HG02678 (cell line): Measurements from ENCODE around the gene ZFP1.

Source experiments
- ATAC-seq: cut with Tn5 transposase; IDR thresholded peaks from one replicate; pipeline ENCODE4 v1.9.1; 2021; ENCODE audit warnings: mild to moderate bottlenecking, moderate library complexity; ENCODE audit not compliant: unreplicated experiment

Gene ZFP1

GRCh38 chr16:75148311-75149195 is at the start of gene ZFP1:
ZFP1 (plus strand) TSS chr16:75148524; CDS start chr16:75152952, 4,428 bp downstream.
- peak; percentile 78 for ATAC-seq

- no peak for ATAC-seq
Observed at GRCh38 chr16:75099075-75099667, 49.2 kb upstream of the ZFP1 start.

- ATAC-seq: peak; percentile 76
Observed at GRCh38 chr16:75099738-75100602, 48.4 kb upstream of the ZFP1 start.

GRCh38 chr16:75100603-75100990 is 47.7 kb upstream of the ZFP1 start:
- no peak for ATAC-seq

- no peak for ATAC-seq
Observed at GRCh38 chr16:75101635-75102034, 46.7 kb upstream of the ZFP1 start.

GRCh38 chr16:75102595-75102994 is 45.7 kb upstream of the ZFP1 start:
- no peak for ATAC-seq

GRCh38 chr16:75103994-75104393 is 44.3 kb upstream of the ZFP1 start:
- ATAC-seq: no peak

GRCh38 chr16:75104836-75105235 is 43.5 kb upstream of the ZFP1 start:
- no peak for ATAC-seq

- ATAC-seq: no peak
Observed at GRCh38 chr16:75105306-75106061, 42.8 kb upstream of the ZFP1 start.

GRCh38 chr16:75106351-75107274 is 41.7 kb upstream of the ZFP1 start:
- no peak for ATAC-seq

- no peak for ATAC-seq
Observed at GRCh38 chr16:75107505-75107904, 40.8 kb upstream of the ZFP1 start.

GRCh38 chr16:75108792-75109731 is 39.3 kb upstream of the ZFP1 start:
- peak; percentile 40 for ATAC-seq

- no peak for ATAC-seq
Observed at GRCh38 chr16:75109732-75110243, 38.5 kb upstream of the ZFP1 start.

GRCh38 chr16:75110637-75111513 is 37.4 kb upstream of the ZFP1 start:
- ATAC-seq: peak; percentile 68

- ATAC-seq: no peak
Observed at GRCh38 chr16:75111514-75111940, 36.8 kb upstream of the ZFP1 start.

GRCh38 chr16:75111961-75112733 is 36.2 kb upstream of the ZFP1 start:
- no peak for ATAC-seq
